OCI-M1 (cell line): ENCODE measurements around the gene TNFRSF4.
"Not testable (repeated sequence)": the region's sequence is repeated elsewhere in the genome, so short reads cannot be mapped to it uniquely, and the experiment has no call there.

Source experiments
- DNase-seq: peaks from one replicate; lab custom pipeline; 2025; lab: John Stamatoyannopoulos, UW

Gene TNFRSF4

GRCh38 chr1:1202831-1203560 lies 11.0 kb downstream of the TNFRSF4 start:
- no peak for DNase-seq

- DNase-seq, result peak; percentile 22
Observed at GRCh38 chr1:1200876-1201810, 12.8 kb downstream of the TNFRSF4 start.

DNA sequence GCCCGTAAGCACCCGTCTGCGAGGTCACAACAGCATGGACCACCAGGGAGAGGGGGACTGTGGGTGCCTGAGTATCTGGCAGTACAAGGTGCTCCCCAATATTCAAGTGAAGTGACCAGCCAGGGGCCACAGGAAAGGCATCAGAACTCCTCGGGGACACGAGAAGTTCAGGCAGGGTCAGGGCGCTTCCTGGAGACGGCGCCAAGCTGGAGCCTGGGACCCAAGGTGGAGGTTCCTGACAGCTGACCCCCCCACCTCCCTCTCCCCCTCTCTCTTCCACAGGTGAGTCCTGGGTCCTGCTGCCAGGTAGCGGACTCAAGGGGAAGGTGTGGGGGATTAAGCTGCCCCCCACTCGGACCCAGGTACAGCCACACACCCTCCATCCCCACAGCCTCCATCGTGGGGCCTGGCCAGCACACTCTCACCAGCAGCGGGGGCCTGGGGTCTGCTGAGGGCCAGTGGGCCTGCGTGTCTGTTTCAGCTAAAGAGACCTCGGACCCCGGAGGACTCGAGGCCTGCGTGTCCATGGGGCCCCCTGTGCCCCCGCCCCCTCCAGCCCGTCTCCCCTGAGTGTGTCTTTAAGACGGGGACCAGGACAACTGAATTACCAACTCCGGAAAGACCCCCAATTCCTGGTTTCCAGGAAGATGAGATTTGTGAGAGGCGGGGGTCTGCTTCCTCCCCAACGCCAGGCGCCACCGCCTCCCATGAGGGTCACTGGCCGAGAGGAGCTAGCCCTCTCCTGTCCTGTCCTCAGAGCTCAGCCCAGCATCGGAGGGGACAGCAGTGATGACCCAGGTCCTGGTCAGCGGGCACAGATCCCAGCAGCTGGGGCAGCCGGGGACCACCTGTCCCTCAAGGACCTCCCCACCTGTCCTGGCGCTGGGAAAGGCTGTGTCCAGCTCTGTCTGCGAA lies 13.7 kb downstream of the TNFRSF4 start:
- DNase-seq, result no peak

DNA sequence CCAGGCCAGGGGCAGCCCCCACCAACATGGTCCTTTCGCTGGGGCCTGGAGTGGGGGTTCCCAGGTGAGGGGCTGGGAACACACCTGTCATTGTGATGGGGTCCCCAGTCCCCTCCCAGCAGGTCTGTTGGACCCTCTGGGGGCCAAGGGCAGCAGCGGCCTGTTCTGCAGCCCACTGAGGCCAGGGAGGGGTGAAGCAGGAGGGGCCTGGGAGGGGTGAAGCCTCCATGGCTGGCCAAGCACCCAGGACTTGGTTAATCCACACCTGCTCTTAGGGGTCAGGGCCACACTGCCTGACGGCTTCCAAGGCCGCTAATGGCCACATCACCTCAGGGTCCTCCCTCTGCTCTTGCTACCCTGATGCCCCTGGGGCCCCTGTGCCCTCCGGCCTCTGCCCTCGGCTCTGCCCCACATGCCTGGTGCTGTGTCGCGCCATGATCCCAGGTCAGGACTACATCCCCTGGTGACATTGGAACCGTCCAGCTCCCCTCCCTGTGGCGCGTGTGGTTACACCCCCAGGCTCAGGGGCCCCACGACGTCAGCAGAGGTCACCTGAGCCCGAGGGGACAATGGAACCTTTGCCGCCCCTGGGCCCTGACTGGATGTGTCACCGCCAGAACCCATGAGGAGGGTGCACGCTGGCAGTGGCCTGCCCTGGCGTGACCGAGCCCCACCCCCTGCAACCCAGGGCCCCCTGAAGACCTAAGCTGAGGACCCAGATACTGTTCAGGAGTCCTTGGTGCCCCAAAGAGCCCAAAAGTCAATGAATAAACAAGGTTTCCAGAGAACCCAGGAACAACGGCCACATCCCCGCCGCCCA lies 14.6 kb downstream of the TNFRSF4 start:
- no peak for DNase-seq

- no peak for DNase-seq
Observed at GRCh38 chr1:1198423-1199140, 15.4 kb downstream of the TNFRSF4 start.

GRCh38 chr1:1197551-1198422 lies 16.2 kb downstream of the TNFRSF4 start:
- DNase-seq, result no peak

DNA sequence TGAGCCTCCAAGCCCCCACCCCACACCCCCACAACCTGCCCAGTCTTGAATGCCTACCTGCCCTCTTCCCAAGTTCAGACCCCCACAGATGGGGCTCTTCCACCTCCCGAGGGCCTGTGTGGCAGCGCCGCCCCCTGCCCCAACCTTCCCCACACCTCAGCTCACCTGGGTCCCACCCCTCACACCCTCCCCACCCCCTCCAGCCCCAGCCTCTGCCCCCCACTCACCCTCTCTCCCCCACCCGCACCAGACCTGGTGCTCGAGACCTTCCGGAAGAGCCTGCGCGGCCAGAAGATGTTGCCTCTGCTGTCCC lies 16.8 kb downstream of the TNFRSF4 start:
- no peak for DNase-seq

GRCh38 chr1:1196431-1197187 lies 17.3 kb downstream of the TNFRSF4 start:
- DNase-seq, result no peak

GRCh38 chr1:1195726-1196125 lies 18.2 kb downstream of the TNFRSF4 start:
- DNase-seq, result not testable (repeated sequence)

GRCh38 chr1:1194723-1195122 lies 19.2 kb downstream of the TNFRSF4 start:
- no peak for DNase-seq

- DNase-seq, result no peak
Observed at GRCh38 chr1:1191734-1192133, 22.2 kb downstream of the TNFRSF4 start.

- no peak for DNase-seq
Observed at GRCh38 chr1:1189111-1189510, 24.8 kb downstream of the TNFRSF4 start.

DNA sequence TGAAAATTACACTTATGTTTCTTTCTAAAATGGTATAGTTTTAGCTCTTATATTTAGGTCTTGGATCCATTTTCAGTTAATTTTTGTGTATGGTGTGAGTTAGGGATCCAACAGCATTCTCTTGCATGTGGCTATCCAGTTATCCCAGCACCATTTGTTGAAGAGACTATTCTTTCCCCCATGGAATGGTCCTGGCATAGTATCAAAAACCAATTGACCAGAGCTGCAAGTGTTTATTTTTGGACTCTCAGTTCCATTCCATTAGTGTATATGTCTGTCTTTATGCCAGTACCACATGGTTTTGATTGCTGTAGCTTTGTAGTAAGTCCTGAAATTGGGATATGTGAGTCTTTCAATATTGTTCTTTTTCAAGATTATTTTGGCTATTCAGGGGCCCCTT lies 26.0 kb downstream of the TNFRSF4 start:
- no peak for DNase-seq

DNA sequence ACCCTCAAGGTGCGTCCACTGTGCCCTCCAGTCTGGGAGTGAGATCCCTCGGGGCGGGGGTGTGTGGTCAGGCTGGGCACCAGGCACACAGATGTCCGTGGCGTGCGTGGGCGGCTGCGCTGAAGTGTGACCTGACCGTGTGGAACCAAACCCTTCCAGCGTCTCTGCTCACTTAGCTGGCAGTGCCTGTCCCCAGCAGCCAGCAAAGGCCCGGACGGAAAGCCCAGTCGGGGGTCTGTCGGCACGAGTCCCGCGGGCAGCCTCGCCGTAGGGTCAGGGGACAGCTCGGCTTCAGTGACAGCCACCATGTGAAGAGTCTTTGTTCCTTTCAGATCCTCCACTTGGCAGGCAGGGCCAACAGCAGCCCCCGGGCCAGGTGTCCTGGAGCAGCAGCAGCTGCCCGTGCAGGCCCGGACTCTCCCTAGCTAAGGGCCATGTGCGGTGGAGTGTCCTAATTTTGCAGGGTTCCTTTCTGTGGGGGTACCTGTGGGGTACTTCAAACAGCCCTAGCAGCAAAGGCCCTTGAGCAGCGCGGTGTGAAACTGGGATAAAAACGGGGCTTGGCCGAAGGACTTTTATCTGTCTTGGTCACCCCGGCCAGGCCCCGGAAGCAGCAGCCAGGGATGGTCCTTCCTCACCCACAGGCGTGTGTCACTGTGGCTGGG lies 28.7 kb downstream of the TNFRSF4 start:
- no peak for DNase-seq

- no peak for DNase-seq
Observed at GRCh38 chr1:1183833-1184775, 29.8 kb downstream of the TNFRSF4 start.

DNA sequence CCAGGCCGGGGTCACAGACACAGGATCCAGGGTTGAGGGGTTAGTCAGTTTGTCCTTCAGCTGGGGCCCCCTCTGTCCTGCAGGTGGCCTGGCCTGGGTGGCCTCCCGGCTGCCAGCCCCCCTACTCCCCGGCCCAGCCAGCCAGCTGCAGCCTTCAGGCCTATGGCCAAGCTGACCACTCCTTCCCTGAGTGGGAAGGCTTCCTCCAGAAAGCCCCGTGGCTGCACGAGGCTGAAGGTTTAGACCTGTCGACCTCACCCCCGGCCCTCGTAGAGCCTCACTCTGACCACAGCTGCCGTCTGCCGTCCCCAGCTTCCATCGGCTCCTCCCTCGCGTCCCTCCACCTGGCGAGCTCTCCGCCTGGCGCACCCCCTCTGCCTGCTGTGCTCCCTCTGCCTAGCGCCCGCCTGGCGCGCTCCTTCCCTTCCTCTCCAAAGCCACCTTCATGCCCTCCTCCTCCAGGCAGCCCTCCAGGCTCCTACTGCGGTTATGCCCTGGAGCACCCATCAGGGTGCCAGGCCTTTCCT lies 30.7 kb downstream of the TNFRSF4 start:
- DNase-seq, result no peak
